HG03135 (cell line): ENCODE data around the gene SLC25A36.
A peak's percentile ranks its signal among the peaks of the same experiment; 100 is the strongest.
"Not testable (repeated sequence)": the region's sequence is repeated elsewhere in the genome, so short reads cannot be mapped to it uniquely, and the experiment has no call there.

Experiments
- ATAC-seq: cut with Tn5 transposase; IDR thresholded peaks from one replicate; pipeline ENCODE4 v1.9.1; 2021; ENCODE audit warnings: mild to moderate bottlenecking, moderate library complexity; ENCODE audit not compliant: unreplicated experiment

Gene SLC25A36

DNA sequence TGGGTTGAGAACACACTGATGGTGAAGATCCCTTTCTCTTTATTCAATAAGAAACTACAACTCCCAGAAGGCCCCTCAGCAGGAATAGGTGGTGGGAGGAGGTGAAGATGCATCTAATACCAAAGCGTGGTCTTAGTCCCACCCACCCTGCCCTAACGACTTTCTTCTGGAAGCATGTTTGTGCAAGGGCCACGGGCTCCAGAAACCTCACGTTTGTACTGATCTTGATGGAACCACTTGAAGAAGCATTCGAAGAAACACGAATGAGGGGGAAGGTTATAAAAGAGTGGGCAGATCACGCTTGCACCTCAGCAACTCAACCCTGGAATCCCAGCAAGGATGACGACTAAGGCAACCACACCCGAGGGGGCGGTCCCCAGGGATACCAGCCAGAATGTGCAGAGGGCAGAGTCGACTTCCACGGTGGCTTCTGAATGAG, 10.6 kb upstream of the SLC25A36 start:
- ATAC-seq: no peak

DNA sequence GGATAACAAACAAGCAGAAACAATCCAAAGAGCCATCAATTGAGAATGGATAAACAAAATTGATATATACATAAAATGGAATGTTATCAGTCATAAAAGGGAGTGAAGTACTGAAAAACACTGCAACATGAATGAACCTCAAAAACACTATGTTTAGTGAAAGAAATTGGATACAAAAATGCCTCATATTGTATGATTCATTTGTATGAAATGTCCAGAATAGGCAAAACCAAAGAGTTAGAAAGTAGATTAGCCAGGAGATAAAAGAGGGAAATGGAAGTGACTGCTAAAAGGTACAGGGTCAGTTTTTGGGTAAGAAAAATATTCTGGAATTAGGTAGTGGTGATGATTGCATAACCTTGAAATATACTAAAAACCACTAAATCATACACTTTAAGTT, 9.8 kb upstream of the SLC25A36 start:
- ATAC-seq: no peak

DNA sequence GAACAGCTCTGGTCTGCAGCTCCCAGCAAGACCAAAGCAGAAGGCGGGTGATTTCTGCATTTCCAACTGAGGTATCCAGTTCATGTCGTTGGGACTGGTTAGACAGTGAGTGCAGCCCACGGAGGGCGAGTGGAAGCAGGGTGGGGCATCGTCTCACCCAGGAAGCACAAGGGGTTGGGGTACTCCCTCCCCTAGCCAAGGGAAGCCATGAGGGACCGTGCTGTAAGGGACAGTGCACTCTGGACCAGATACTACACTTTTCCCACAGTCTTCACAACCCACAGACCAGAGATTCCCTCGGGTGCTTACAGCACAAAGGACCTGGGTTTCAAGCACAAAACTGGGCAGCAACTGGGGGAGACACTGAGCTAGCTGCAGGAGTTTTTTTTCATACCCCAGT, 8.5 kb upstream of the SLC25A36 start:
- ATAC-seq: no peak

DNA sequence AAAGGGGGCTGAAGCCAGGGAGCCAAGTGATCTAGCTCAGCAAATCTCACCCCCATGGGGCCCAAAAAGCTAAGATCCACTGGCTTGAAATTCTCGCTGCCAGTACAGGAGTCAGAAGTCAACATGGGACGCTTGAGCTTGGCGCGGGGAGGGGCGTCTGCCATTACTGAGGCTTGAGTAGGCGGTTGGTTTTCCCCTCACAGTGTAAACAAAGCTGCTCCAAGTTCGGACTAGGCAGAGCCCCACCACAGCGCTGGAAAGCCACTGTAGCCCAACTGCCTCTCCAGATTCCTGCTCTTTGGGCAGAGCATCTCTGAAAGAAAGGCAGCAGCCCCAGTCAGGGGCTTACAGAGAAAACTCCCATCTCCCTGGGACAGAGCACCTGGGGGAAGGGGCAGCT, 8.1 kb upstream of the SLC25A36 start:
- no peak for ATAC-seq

DNA sequence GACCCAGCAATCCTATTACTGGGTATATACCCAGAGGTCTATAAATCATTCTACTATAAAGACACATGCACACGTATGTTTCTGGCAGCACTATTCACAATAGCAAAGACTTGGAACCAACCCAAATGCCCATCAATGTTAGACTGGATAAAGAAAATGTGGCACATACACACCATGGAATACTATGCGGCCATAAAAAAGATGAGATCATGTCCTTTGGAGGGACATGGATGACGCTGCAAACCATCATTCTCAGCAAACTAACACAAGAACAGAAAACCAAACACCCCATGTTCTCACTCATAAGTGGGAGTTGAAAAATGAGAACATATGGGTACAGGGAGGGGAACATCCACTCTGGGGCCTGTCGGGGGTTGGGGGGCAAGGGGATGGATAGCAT, 2.3 kb upstream of the SLC25A36 start:
- not testable (repeated sequence) for ATAC-seq

DNA sequence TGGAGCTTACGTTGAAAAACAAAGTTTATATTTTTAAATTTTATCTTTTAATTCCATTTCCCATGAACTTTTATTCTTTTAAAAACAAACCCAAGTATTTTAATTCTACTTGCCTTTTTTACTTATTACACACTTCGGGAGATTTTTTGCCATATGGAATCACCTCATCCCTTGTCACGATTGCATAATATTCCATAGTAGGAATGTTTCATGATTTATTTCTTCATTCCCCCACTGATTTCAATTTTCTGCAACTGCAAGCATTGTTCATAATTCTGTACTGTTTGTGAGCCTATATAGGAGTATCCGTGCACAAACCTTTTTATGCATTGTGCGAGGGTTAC, 574 bp upstream of the SLC25A36 start:
- no peak for ATAC-seq

DNA sequence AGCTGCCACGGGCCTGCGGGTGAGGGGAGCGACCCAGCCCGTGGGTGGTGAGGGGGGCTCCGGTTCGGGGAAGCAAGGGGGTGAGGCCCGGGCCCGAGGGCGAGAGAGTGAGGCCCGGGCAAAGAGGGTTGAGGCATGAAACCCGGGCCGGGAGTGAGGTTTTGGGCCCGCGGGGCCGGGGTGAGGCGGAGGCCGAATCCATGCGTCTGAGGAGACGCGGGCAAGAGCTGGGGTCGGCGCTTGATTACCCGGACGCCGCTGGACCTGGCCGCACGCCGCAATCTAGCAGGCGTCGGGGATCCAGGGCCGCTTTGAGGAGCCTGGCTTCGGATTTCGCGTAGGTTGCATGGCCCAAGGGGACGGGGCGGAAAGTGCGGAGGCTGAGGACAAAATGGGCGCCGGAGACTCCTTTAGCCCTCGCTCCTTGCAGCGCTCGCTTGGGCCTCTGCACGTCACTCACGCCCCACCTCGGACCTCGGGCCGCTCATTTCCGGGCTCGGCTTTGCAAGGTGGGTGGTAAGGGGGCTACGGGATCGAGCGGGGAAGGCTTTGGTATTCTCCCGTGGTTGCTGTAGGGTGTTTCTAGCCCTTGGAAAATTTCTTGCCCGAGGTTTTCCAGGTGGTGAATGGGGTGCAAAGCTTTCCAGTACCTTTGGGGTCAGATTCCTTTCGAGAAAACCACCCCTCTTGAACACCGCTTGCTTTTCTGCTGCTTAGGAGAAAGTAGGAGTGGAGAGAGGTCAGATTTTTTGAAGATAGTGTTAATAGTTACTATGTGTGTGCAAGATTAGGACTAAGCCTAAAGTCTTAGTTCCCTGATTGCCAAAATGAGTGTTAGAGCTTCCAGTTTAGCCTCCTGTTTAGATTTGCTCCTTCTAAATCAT, 827 bp downstream of the SLC25A36 start:
- ATAC-seq: peak; percentile 55

DNA sequence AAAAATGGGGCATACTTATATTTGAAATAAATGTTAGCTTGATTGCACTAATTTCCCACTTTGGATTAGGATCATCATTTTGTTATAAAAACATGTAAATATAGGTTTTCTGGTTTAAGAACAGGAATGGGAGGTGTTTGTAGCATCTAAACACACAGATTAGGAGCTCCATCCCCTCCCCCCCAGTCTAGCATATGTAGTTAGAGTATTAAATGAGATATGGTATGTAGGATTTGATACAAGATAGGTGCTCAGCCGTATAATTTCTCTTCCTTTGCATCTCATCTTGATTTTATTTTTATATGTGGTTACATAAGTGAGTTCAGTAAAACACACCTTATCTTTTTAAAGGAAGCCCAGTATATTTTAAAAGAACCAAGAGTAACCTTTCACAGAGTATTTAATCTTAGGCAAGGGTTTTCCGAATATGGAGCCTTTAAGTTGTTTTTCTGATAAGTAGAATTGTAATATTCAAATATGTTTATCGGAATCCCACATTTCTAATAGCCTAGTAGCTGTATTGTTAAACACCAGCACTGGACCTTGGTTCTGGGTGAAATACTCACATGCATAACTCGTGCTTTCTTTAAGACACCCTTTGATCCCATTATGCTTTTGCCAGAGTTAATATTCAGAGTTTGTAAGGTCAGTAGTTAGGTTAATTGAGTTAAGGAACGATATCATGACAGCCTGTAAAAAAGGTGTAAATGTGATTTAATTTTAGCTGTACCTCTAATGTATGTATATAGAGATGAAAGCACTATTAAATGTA, 2.3 kb downstream of the SLC25A36 start:
- ATAC-seq: no peak

DNA sequence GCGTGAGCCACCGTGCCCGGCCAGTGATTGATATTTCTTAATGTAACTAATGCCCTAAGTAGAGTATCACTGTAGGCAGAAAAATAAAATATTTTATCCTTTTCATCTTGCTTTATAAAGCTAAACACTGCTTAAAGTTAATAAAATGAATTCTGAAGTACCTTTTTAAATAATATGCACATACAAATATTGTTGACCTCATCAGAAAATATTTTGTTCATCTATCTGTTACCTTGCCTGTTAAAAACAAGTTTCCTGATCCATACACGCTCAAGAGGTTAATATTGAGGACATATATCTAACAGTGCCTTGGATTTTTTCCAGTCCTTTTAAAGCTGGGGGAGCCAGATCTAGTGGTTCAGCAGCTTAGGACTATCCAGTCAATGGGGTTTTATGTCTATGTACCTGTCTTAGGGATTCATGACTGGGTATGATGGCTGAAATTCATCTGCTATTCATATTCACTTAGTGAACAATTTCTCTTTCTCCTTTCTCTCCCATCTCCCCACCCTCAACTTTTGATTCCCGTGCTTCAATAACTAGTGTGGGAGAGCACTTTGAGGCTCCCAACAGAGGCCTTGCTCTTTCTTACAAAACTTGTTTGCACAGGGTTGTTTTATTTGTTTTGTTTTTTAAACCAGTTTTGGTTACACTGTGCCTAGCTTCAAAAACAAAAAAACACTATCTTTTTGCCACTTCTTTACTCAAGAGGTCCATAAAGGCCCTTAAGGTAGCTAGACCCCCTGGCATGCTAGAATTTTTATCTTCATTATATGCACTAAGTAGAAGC, 7.0 kb downstream of the SLC25A36 start:
- ATAC-seq: no peak

DNA sequence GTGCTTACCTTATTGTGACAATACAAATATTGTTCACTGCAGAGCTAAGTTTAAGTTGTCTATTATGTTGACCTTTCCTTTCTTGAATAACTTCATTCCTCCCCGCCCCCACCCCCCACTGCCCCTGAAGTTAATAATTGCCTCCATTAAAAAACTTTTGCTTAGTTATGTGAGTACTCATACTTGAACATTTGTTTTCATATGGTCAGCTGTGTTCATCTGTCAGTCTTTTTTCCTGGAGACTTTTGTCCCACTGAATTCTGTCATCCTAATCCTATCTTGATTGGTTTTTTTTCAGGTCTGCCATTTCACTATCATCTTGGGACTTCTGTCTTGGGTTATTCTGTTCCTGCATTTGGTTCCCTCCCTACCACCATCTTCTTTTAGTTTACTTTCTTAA, 8.5 kb downstream of the SLC25A36 start:
- ATAC-seq: no peak

DNA sequence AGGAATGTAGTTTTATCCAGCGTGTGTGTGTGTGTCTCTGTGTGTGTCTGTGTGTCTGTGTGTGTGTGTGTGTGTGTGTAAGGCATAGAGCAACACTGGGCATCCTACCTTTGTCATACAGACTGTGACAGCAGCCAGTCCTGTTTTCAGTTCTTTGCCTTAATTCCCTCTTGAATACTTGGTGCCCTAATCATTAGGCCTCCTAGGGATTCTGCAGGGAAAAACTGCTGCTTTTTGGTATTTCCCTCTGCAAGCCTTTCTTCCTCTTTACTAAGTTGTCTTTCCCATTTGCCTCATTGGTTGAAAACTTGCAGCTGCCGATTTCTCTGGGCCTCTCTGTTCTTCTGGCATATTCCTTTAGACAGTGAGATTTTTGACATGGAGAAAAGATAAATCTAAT, 9.2 kb downstream of the SLC25A36 start:
- no peak for ATAC-seq

DNA sequence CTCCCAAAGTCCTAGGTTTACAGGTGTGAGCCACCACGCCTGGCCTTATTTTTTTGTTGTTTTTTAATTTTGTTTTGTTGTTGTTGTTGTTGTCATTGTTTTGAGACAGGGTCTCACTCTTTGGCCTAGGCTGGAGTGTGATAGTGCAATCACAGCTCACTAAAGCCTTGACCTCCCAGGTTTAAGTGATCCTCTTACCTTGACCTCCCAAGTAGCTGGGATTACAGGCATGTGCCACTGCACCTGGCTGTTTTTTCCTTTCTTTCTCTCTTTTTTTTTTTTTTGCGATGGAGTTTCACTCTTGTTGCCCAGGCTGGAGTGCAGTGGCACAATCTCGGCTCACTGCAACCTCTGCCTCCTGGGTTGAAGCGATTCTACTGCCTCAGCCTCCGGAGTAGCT, 10.1 kb downstream of the SLC25A36 start:
- not testable (repeated sequence) for ATAC-seq

DNA sequence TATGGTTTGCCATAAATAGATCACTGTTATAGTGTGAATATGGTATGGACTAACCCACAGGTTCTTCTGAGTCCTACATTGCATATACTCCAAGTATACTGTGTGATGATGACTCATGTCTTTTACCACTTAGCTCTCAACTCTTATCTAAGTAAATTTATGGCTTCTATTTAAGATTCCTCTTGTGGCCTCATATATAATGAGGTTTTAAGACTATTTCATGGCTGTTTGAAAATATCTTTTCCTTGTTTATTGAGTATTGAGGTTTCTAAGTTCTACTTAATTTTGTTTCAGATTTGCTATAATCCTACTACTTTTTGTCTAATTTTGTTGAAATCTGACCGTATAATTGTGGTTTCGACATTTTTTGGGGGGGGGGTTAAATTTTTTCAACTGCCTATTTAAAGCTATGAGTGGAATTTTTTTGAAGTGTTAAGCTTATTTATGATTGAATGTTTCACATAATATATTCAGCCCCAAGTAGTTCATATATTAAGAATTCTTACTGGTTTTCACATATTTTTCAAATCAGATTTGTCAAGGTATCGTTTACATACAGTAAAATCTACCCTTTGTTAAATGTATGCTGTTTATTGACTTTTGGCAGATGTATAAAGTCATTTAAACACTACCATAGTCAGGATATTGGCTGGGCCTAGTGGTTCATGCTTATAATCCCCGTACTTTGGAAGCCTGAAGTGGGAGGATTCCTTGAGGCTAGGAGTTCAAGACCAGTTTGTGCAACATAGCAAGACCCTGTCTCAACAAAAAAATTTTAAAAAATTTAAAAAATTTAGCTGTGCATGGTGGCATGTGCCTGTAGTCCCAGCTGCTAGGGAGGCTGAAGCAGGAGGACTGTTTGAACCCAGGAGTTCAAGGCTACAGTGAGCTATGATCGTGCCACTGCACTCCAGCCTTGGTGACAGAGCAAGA, 11.7 kb downstream of the SLC25A36 start:
- no peak for ATAC-seq

DNA sequence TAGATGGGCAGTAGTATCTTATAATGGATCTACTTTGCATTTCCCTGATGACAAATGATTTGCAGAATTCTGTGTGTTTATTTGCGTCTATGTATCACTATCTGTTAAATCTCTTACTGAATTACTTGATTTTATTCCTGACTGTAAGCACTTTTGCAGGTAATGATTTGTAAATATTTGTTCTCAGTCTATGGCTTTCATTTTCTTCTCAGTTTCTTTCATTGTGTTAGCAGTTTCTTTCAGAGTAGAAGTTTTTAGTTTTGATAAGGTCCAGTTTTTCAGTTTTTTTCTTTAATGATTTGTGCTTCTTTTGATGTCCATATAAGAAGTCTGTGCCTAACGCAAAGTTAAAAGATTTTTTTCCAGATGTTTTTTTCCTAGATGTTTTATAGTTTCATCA, 12.9 kb downstream of the SLC25A36 start:
- no peak for ATAC-seq

DNA sequence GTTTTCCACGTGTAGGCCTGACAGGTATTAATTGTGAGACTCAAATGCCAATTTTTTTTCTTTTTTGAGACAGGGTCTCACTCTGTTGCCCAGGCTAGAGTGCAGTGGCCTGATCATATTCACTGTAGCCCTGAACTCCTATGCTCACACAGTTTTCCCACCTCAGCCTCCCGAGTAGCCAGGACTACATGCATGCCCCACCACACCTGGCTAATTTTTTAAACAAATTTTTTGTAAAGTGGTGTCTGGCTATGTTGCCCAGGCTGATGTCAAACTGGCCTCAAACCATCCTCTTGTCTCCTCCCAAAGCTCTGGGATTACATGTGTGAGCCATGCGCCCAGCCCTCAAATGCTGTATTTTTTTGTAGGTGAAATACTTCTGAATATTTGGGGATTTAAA, 14.0 kb downstream of the SLC25A36 start:
- no peak for ATAC-seq

DNA sequence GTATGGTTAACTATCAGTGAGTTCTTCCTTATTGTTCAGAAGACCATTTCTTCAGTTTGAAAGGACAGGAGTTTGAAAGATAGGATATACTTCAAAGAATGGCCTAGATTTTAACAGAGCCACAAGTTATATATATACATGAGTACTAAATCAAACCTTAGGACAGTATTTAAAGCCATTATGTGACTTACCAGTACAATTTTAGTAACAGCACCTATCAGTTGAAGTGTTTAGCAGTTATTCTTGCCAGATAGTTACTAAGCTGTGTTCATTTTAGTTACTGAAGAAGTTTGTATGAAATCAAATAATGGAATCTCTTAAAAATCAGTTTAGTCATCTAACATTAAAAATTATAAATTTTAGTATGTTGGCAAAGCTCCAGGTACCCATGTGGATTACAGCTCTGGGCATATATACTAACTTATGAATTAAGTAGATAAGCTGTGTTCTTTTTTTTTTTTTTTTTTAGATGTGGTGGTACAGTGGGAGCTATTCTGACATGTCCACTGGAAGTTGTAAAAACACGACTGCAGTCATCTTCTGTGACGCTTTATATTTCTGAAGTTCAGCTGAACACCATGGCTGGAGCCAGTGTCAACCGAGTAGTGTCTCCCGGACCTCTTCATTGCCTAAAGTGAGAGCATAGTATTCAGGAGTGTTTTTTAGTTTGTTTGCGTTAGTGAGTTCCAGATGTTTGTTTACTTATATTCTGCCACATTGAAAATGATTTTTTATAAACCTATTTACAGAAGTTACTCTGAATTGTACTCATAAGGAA, 14.6 kb downstream of the SLC25A36 start:
- ATAC-seq: no peak

DNA sequence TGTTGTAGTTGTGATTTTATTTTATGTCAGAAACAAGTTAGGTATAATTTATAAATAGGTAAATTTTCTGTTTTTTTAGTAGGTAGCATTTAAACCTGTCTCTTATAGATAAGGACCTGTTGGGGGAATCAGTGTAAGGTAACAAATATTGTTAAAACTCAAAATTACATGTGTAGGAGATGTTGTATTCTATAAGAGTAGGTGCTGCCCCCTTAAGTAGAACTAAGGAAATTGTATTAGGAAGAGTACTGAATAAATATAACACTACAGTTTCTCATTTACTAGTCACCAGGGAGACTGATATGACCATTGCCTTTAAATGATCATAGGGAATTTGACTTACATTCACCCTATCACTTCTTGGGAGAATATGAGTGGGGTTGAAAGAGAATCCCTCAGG, 31.2 kb downstream of the SLC25A36 start:
- ATAC-seq: no peak

DNA sequence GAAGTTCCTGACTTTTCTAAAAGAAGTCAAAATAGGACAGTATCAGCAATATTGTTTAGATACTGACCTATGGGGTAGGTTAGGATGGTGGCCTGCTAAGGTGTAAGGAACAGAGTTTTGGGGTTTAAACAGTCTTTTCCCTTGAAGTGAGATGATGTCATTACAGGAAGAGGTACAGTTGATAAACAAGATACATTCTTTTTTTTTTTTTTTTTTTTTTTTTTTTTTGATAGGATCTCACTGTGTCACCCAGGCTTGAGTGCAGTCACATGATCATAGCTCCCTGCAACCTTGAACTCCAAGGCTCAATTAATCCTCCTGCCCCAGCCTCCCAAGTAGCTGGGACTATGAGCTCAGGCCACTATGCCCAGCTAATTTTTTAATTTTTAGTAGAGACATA, 33.3 kb downstream of the SLC25A36 start:
- ATAC-seq: no peak

DNA sequence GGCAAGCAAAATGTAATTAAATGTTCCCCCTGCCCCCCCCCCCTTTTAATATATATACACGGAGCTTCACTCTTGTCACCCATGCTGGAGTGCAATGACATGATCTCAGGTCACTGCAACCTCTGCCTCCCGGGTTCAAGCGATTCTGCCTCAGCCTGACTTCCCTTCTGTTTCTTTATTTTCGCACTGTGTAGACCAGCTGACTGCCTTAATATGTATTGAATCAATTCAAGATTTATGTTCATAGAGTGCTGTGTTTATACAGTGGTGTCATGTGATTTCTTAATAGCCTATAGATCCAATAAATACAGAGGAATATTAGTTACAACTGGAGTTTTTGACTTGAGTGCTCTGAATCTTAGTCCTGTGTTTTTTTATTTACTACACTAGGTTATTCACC, 39.0 kb downstream of the SLC25A36 start:
- ATAC-seq: no peak

DNA sequence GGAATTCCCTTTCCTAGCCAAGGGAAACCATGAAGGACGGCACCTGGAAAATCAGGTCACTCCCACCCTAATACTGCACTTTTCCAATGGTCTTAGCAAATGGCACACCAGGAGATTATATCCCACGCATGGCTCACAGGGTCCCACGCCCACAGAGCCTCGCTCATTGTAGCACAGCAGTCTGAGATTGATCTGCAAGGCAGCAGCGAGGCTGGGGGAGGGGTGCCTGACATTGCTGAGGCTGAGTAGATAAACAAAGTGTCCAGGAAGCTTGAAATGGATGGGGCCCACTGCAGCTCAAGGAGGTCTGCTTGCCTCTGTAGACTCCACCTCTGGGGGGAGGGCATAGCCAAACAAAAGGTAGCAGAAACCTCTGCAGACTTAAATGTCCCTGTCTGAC, 46.2 kb downstream of the SLC25A36 start:
- not testable (repeated sequence) for ATAC-seq
